GM19438 (cell line): ENCODE measurements around the gene RTL1.

Experiments
- ATAC-seq: cut with Tn5 transposase; IDR thresholded peaks from one replicate; pipeline ENCODE4 v1.9.1; 2021; ENCODE audit warnings: low read depth; ENCODE audit not compliant: unreplicated experiment

RTL1 gene

DNA sequence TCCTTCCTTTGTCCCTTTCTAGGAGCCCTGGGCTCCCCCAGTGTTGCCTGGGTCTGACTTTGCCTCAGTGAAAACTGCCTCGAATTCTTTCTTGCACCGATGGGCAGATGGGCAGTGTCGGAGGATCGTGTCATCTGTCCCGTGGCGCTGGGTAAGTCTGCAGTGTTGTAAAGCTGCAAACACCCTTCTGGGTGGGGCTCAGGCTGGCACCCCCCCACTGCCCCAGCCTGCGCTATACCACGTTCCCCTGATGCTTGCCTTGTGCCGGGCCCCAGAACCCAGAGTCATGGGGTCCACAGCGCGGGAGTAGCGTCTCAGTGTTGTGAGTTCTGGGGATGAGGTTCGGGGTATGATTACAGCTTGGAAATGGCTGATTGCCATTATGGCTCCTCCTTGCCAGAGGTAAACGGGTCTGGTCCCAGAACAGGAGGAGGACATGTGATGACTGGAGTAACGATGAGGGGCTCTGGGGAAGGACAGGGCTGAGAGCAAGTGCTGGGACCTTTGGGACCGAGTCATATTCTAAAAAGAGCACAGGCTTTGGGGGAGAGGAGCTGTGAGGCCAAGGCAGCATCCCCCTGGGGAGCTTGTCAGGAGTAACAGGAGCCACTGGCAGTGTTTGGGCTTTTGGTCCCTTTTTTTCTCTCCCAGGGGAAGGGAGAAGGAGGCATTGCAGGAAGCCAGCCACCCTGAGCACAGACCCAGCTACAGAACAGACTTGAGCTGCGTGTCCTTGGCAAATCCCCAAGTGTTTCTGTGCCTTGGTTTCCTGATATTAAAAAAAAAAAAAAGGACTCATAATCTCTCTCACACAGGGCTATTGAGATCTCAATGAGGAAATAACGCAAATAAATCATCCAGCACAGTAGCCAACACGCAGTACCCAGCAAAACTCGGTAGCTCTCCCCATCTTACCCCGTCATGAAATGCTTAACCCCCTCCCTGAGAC lies 4.3 kb downstream of the RTL1 start:
- no peak for ATAC-seq

DNA sequence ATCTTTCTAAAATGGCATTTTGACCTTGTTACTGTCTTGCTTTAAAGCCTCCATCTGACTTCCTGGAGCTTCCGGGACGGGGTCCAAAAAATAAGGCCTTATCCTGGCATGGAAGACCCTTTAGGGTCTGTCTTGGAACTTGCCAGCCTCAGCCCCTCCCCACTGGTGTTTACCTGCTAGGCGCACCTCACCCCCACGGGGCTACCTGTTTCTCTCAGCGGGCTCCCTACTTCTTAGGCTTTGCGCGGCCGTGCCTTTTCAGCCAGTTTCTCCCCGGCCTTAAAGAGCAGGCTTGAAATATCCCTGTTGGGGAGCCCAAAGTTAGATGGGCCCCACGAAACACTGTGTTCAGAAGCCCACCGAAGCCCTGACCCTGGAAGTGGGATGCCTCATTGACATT lies 5.1 kb downstream of the RTL1 start:
- ATAC-seq = no peak

DNA sequence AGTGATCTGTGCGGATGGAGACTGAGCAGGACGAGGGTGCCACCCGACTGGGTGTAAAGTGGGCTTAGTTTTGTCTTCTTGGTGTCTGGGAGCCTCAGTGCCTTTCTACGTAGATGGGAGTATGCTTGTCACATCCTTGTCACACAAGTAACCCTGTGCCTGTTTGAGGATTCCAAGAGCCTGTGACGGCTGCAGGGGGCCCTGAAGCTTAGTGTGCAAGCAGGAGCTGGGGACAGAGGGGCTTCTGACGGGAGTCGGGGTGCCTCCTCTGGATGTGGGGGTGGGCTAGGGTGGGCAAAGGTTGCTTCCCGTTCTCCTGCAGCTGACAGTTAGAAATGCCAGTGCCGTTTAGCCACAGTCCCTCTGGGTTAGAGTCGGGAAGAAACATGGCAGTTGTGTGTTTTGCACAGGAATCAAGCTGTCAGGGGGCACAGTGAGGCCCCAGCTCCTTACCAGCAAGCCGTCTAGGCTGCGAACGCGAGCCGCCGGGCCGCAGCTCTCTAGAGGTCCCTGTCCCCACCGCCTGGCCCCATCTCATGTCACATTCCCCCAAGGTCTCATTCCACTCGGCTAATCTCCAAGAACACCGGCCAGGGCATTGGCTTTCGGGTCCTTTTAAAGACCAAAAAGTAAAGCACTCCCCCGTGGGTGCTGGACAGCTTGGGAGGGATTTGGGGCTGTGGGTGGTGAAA lies 7.0 kb downstream of the RTL1 start:
- ATAC-seq = no peak

DNA sequence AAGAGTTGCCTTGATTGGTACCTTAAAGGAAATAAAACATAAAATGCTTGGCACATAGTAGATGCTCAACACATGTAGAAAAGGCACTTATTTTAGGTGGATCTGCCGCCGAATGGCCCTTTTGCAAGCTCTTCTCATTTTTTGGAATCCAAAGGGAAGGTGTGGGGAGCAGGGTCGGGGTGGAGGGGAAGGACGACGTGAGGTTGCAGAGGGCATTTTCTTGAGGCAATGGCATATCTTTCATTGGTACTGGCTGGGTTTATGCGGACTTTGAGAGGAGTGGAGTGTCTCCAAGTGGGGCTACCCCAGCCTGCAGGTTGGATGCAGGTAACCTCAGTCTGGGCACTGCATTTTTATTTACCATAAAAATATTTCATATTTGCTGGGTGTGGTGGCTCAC lies 8.1 kb downstream of the RTL1 start:
- ATAC-seq = no peak

DNA sequence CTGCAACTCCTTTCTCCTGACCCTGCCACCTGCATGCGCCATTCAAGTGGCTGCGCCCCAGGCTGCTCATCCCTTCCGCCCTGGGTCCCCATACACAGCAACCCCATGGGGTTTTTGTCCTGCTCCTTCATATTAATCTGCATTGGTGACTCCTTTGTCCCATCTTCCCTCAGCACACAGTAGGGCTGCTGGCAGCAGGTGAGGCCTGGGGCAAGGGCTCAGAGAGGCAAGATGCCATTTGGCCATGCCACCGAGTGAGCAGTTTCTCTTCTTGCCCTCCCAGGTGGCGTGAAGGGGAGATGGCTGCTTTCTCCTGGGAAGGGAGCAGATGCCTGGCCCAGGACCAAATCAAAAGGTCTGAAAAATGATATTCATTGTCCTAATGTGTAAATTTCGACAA lies 9.1 kb downstream of the RTL1 start:
- ATAC-seq = no peak

DNA sequence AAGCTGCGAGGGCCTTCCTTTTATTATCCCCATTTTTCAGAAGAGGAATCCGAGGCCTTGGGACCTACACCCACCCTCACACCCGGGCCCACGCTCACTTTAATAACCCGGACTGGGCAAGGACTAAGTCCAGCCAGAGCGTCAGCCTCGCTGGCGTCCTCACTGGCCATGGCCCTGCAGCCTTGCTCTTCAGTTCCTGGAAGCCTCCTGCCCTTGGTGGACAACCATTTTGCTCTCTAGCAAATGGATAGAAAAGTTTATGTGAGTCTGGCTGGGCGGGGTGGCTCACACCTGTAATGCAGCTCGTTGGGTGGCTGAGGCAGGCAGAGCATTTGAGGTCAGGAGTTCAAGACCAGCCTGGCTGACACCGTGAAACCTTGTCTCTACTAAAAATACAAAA lies 9.8 kb downstream of the RTL1 start:
- no peak for ATAC-seq

DNA sequence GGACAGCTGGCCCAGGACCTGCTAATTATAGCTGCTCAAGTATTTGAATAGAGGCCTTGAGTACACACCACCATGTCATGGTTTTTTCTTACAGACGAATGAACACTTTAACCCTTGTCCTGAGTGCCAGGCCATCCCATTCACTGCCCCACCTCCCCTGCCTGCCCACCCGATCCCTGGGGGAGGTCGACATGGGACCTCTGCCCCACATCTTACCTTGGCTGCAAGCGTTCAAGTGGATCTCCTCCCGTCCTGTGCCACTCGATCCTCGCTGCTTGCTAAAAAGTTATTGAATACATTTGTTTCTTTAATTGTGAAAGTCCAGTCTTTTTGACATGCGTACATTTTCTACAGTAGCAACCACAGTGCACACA lies 10.3 kb downstream of the RTL1 start:
- no peak for ATAC-seq

DNA sequence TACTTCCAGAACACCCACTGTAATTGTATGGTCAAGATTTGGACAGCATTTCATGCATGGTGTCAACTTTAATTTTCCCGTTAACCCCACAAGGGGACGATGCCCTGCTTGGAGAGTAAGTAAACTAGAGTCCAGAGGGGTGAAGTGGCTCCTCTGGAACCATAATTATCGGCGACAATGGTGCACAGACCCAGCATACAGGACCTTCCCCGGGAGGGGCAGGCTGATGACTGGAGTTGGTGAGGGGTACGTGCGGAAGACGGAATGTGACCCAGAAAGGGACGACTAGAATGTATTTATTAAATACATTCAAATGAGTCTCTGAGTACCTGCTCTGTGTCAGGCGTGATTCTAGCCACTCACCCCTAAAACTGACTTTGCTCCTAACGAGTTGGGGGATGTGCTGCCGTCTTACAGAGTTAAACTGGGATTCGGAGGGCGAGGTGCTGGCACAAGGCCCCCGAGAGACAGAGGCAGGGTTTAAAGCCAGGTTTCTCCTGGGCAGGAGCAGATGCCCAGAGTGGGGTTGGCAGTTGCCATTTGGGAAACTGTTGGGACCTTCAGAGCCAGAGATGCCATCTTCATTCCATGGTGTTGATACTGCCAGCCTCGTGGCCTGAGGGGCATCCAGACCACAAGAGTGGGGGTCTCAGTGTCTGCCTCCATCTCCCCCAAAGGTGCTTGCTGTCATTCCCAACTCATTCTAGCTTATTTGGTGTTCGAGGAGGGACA lies 10.9 kb downstream of the RTL1 start:
- ATAC-seq = no peak

DNA sequence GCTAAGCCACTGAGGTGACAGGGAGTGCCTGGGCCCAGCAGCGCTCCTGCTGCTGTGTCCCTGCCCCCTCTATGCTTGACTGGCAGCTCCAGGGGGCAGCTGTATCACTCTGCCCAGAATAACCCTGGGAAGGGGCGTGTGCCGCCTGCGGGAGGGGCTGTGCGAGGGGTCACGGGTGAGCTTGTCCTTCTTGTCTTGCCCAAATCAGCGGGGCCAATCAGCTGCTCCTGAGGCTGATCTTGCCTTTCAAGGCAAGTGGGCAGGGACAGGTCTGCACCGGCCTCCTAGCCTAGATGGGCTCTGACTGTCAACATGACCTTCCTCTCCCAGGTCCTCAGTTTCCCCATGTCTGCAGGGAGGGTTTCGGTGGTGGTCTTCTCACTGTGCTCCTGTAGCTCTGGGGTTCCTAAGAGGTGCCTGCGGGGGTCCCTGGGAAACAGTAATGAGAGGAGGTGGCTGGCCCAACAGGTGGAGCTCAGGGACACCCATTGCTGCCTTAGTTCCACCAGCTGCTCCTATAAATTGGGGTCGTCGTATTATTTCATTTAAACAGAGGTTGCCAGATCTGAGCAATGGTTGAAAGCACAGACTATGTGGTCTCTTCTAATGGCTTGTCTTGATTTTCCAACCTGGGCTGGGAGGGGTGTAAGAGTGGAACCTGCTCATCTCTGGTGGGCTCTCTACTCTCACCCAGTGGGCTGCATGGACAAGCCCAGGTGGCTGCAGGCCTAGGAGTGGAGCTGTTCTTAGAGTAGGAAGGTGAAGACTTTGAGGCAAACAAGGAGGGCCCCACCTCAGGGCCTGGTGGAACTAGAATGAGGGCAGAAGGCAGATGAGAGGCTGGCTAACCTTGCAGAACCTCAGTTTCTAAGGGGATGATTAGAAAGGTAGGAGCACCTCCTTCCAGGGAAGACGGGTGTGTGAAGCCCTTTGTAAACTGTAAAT lies 11.7 kb downstream of the RTL1 start:
- no peak for ATAC-seq

DNA sequence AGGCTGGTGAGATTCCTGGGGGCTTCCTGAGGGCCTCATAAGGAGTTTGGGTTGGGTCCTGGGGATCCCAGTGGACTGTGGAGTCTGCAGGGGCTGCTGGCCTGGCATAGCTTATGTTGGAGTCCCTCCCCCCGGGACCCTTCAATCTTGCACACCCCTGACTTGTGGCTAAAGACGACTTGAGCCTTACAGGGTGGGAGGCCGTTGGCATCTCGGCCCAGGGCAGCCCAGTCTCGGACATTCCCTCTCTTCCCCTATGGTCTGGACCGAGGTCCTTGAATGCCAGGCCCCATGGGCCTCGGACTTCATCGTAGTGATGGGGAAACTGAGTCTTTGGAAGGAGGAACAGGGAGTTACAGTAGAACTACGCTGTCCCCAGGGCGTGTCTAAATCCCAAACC lies 12.5 kb downstream of the RTL1 start:
- ATAC-seq = no peak

DNA sequence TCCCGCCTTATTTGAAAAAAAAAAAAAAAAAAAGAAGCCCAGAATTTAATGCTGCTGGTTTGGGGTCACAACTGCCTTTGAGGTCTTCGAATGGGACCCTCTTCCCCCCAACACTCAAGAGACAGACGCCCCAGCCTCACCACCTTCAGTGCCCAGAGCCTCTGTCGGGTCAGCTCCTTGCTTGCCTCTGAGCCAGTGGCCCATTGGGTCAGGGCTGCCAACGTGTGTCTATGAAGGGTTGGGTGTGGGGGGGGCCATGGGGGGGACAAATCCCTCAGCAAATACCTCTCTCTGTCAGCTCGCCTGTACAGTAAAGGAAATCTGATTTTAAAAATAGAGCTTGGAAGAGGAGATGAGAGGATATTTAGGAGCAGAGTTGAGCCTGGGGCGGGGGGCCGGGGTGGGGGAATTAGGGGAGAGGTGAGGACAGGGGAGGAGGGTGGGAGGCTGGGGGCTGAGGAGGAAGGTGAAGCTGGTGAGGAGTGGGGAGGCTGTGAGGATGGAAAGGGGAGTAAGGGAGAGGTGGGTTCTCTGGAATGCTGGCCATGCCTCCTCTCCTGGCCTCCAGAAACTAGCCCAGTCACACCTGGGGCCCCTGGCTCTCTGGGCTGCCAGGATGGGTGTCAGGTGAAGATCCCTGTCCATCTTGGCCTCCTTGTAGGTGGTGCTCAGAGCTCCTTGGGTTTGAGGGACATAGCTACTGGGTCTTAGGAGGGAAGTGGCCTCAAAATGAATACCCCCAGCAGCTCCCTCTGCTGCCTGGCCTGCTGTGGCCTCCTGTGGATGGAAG lies 13.3 kb downstream of the RTL1 start:
- no peak for ATAC-seq

DNA sequence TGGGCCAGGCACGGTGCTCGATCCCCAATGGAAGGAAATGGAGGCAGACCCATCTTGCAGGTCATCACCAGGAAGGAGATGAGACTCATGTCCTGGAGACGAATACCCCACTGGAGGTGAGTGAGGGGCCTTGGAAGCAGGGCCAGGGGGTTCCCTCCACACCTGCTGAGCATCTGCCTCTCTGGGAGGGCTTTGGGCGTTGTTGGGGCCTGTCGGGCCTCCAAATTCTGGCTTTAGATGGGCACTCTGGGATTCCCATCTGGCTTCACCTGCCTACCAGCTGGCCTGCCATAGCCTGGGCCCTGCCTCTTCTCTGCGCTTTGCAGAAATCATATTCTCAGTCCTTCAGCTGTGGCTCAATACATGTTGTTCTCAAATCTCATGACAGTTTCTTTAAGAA lies 13.9 kb downstream of the RTL1 start:
- ATAC-seq = no peak

DNA sequence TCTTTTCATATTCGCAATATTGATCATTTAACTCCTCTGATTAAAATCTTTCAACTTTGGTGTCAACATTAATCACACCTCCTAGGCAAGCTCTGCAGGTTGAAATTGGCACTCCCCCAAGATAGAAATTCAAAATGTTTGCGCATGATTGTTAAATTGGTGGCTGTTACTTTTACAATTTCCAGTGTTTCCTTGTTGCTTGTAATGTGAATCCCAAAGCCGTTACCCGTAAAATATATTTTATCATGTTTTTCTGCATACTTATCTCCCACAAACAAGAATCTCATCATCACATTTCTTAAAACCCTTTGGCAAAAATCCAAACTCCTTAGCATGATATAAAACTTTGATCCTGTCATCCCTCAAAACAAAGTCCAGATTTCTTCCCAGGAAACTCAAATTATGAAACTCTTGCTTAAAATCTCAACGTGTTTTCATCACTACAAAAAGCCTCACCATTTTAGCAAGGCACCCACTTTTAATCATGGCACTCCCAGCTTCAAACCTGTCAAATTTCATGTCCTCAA lies 14.7 kb downstream of the RTL1 start:
- ATAC-seq = no peak

DNA sequence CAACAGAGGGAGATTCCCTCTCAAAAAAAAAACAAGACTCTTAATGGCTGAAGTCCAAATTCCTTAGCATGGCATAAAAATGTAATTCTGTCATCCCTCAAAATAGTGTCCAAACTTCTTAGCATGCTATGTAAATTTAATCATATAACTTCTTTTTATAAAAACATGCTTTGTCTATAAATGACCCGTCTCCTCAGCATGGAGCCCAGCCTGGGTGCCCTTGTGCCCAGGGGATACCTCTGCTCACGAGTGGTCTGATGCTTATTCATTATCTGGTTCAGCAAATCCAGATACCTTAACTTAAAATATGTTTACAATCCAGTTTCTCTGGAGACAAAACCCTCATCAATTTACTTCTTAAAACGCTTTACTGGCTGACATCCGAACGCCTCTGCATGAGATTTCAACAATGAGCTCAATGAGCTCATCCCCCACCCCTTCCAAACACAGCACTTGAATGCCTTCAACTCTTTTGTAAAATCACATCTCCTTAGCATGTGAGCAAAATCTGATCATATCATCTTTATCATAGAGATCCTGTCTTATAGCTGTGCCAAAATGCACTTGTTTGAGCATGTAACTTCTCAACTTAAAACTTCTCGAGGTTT lies 15.7 kb downstream of the RTL1 start:
- ATAC-seq = no peak

DNA sequence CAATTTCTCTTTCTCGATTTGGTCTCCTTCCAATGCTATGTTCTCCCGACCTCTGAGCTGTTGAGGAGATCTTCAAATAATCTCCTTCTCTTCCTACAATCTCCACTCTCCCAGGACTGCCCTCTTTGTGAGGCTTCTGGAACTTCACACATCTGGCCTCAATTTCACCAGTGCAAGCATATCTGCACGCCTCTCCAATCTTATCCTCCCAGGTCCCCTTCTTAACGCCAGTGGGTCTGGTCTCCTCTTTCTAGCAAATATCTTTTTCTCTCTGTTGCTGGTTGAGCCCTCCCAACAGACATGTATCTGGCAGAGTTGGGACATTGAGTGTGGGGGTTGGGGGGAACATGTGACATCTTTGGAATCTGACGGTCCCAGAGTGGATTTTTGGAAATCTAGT lies 17.9 kb downstream of the RTL1 start:
- ATAC-seq = no peak

DNA sequence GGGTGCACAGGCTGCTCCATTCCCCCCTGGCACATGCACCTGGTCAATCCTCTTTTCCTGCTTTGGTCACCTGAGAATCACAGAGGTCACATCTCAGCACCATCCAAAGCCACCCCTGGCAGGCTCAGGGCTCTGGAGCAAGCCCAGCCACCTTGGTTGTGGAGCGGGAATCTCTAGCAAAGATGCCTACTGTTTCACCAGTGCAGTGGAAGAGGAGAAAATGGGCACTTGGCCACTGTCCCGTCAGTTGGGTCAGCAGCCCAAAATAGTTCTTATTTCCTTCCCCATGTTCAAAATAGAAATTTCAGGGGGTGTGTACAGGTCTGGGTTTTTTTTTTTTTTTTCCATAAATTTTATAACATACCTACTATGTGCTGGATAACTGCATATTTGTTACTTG lies 18.3 kb downstream of the RTL1 start:
- no peak for ATAC-seq

DNA sequence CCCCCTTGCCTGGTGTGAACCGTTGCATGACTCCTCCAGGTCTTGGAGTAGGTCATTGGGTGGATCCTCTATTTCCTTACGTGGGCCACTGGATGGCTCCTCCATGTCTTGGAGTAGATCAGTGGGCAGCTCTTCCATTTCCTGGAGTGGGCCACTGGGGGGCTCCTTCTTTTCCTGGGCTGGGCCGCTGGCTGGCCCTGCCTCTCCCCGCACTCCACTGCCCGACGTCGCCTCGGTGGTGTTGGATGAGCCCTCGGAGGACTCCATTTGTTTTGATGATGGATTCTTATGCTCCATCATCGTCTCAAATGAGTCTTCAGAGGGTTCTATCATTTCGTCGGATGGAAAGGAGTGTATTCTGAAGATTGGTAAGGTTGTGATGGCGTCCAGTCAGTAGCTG lies 19.1 kb downstream of the RTL1 start:
- no peak for ATAC-seq

DNA sequence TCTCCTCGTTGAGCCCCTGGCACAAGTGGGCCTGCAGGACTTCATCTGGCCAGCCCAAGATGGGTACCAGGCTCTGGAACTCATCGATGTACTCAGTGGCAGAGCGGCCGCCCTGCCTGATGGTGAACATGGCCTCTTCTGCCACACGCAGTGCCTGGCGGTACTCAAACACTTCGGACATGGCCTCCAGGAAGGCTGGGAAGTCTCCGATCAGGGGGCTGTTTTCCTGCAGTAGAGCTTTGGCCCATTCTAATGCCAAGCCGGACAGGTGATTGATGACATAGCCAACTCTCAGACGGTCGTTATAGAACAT lies 19.8 kb downstream of the RTL1 start:
- no peak for ATAC-seq
